Fibroblast of peridontal ligament (primary cell): ENCODE results near the gene HTR3B.
A peak's percentile ranks its signal among the peaks of the same experiment; 100 is the strongest.
"Not testable (repeated sequence)": the region's sequence is repeated elsewhere in the genome, so short reads cannot be mapped to it uniquely, and the experiment has no call there.

Experiments used
- DNase-seq: peaks from one replicate; pipeline ENCODE4 v3.0.0-alpha.2; 2010; ENCODE audit errors: extremely low read depth

Gene HTR3B

GRCh38 chr11:113904379-113905101 lies at the start of gene HTR3B:
Gene HTR3B (plus strand): TSS chr11:113904796. CDS start chr11:113904934, 138 bp downstream.
- no peak for DNase-seq

GRCh38 chr11:113855803-113856202 lies 48.8 kb upstream of the HTR3B start:
- no peak for DNase-seq

GRCh38 chr11:113856966-113857759 lies 47.4 kb upstream of the HTR3B start:
- DNase-seq = no peak

GRCh38 chr11:113859665-113860064 lies 44.9 kb upstream of the HTR3B start:
- DNase-seq = no peak

GRCh38 chr11:113862435-113862834 lies 42.2 kb upstream of the HTR3B start:
- peak; percentile 5 for DNase-seq

- DNase-seq = no peak
These were observed 40.2 kb upstream of the HTR3B start for GRCh38 chr11:113864410-113864809.

- no peak for DNase-seq
These were observed 38.7 kb upstream of the HTR3B start for GRCh38 chr11:113865873-113866272.

- DNase-seq = no peak
These were observed 36.6 kb upstream of the HTR3B start for GRCh38 chr11:113867843-113868503.

- no peak for DNase-seq
These were observed 33.3 kb upstream of the HTR3B start for GRCh38 chr11:113871336-113871735.

GRCh38 chr11:113873236-113873626 lies 31.4 kb upstream of the HTR3B start:
- DNase-seq = no peak

GRCh38 chr11:113874096-113874495 lies 30.5 kb upstream of the HTR3B start:
- no peak for DNase-seq

- DNase-seq = peak; percentile 37
These were observed 29.9 kb upstream of the HTR3B start for GRCh38 chr11:113874581-113875233.

- peak; percentile 92 for DNase-seq
These were observed 29.1 kb upstream of the HTR3B start, which contains the start of gene USP28 for GRCh38 chr11:113875234-113876073. Gene USP28 (minus strand): TSS chr11:113875572. CDS start chr11:113875501, 71 bp downstream.

GRCh38 chr11:113876074-113876797 lies 28.4 kb upstream of the HTR3B start:
- no peak for DNase-seq

- no peak for DNase-seq
These were observed 27.6 kb upstream of the HTR3B start for GRCh38 chr11:113876798-113877669.

- DNase-seq = no peak
These were observed 26.9 kb upstream of the HTR3B start for GRCh38 chr11:113877670-113878055.

- not testable (repeated sequence) for DNase-seq
These were observed 25.1 kb upstream of the HTR3B start for GRCh38 chr11:113879446-113879845.

- DNase-seq = no peak
These were observed 23.6 kb upstream of the HTR3B start for GRCh38 chr11:113880971-113881370.

- DNase-seq = no peak
These were observed 22.7 kb upstream of the HTR3B start for GRCh38 chr11:113881856-113882255.
